Testis (tissue), 3 donors: Measurements from ENCODE around the gene GRIA1. TPM values are rescaled to one million over a fixed set of nuclear protein-coding genes. Genes with fewer than 3 reads are reported as not detected.

ENCODE experiments used
- DNase-seq: peaks from one replicate; pipeline ENCODE4 v3.0.0-alpha.2; 2019
- H3K27ac ChIP-seq, 2 donors: fragments of 200-600 bp; sonication (generic); one replicate each; pipeline ENCODE4 v1.5.1; 2019
- H3K27me3 ChIP-seq: fragments of 200-600 bp; sonication (generic); one replicate; pipeline ENCODE4 v1.5.1; 2019
- H3K36me3 ChIP-seq: fragments of 200-600 bp; sonication (generic); one replicate; pipeline ENCODE4 v1.5.1; 2017; ENCODE audit warnings: low read depth; ENCODE audit errors: missing control alignments
- H3K4me1 ChIP-seq: fragments of 200-600 bp; sonication (generic); one replicate; pipeline ENCODE4 v1.5.1; 2019
- H3K4me3 ChIP-seq, 2 donors: fragments of 200-600 bp; sonication (generic); one replicate each; pipeline ENCODE4 v1.5.1; 2017 to 2019
- H3K9me3 ChIP-seq: fragments of 200-600 bp; sonication (generic); one replicate; pipeline ENCODE4 v1.5.1; 2017
- POLR2A ChIP-seq: fragments of 450-650 bp; IDR thresholded peaks from one replicate; pipeline ENCODE4 v1.6.1; 2017; ENCODE audit warnings: antibody characterized with exemption, mild to moderate bottlenecking, moderate library complexity
- WGBS, 2 donors: methylation state at CpG; one replicate each; pipeline ENCODE4 v1.1.5; 2018; 5-methylcytosine and 5-hydroxymethylcytosine counted together
- intact Hi-C: fragments of 100-400 bp; cut with DNase I; formaldehyde crosslinking; loops from one replicate; pipeline ENCODE4 v1.15.1; 2023; ENCODE audit warnings: low total_unique reads
- polyA plus RNA-seq: library from polyadenylated mRNA; stranded (reverse); fragments of 350-450 nt; fragmentation: Illumina TruSeq; extraction: RNeasy Lipid Tissue Mini Kit (QIAGEN cat#74804); gene quantifications from one replicate; pipeline ENCODE4 v1.2.3, GENCODE V29; 2014; ENCODE audit warnings: low read depth, low replicate concordance; ENCODE audit not compliant: insufficient read depth
- total RNA-seq, 2 donors: library from RNA; depleted of rRNA; stranded (reverse); fragments of >200 nt; gene quantifications; one replicate each; pipeline ENCODE4 v1.2.3, GENCODE V29; 2016
- TF ChIP-seq, protein P1 (sequence below), 3 experiments: fragments of 450-650 bp in 2 of 3; fragments of 200-600 bp in 1 of 3; sonication (generic) in 1 of 3; IDR thresholded peaks; one replicate each; pipeline ENCODE4 v1.5.1; 2016 to 2019; ENCODE audit warnings: antibody characterized with exemption in 3 of 3, mild to moderate bottlenecking in 2 of 3, moderate library complexity in 1 of 3

The GRIA1 gene
- total and polyA plus RNA-seq, 3 donors from 2014 or later: 0.93 to 5.4 (median 3.5) TPM

DNA sequence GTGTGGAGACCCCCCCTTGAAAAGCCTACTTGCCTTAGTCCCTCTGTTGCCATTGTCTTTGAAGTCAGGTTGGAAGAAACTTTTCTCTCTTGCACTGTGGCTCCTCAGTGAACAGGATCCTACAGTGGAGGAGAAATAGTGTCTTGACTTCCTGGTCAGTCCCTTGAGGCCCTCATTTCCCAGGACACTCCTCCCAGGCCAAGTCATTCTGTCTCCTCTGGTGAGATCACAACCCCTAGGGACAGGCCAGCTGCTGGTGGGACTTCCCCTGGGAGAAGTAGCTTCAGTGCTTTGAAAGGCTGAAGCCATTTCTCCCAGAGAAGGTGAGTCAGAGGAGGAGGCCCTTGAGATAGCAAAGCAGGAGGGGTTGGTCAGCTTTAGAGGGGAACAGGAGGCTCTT is 10.1 kb upstream of the GRIA1 start:
- intact Hi-C loops: no loop called here
- DNase-seq: no peak
- no peak overlapping the region for H3K4me3 ChIP-seq
- H3K36me3 ChIP-seq: no peaks in the 10 kb centered on the region
- no peaks in the 10 kb centered on the region for H3K4me1 ChIP-seq
- H3K9me3 ChIP-seq: no peaks in the 10 kb centered on the region
- no peak for TF ChIP-seq POLR2A
- TF ChIP-seq, protein P1, sequence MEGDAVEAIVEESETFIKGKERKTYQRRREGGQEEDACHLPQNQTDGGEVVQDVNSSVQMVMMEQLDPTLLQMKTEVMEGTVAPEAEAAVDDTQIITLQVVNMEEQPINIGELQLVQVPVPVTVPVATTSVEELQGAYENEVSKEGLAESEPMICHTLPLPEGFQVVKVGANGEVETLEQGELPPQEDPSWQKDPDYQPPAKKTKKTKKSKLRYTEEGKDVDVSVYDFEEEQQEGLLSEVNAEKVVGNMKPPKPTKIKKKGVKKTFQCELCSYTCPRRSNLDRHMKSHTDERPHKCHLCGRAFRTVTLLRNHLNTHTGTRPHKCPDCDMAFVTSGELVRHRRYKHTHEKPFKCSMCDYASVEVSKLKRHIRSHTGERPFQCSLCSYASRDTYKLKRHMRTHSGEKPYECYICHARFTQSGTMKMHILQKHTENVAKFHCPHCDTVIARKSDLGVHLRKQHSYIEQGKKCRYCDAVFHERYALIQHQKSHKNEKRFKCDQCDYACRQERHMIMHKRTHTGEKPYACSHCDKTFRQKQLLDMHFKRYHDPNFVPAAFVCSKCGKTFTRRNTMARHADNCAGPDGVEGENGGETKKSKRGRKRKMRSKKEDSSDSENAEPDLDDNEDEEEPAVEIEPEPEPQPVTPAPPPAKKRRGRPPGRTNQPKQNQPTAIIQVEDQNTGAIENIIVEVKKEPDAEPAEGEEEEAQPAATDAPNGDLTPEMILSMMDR (IDR thresholded peaks at IDR 0.05): no peak
- H3K27ac ChIP-seq: no peak overlapping the region
- H3K27me3 ChIP-seq: no peaks in the 10 kb centered on the region

DNA sequence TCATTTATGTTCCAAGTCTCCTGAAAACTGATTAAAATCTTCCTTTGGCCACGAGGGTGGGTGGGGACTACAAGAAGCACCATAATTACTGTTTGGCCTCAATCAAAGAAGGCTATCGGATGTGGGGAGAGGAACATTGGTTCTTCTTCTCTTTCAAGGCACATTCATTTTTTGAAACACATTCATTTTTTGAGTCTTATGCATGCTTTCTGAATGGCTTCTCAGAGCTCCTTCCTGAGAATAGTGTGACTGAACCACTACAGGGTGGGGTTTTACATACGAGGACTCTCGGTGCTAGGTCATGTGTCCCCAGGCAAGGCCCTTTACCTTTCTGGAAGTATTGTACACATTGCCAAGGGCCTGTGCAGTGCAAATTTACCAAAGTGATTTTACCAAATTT is 7.0 kb upstream of the GRIA1 start:
- 84 to 88% methylated on average over 4 of the region's 4 CpGs for WGBS, 2 donors

GRCh38 chr5:153485641-153486040 is 4.8 kb upstream of the GRIA1 start:
- TF ChIP-seq, protein P1 (IDR thresholded peaks at IDR 0.05): no peak
- TF ChIP-seq POLR2A: no peak
- DNase-seq: no peak
- 71 to 87% methylated on average over 2 of the region's 2 CpGs for WGBS, 2 donors
- H3K4me3 ChIP-seq: no peak overlapping the region
- H3K36me3 ChIP-seq: no peaks in the 10 kb centered on the region
- H3K4me1 ChIP-seq: peaks cover 6% of the 10 kb centered on the region
- H3K9me3 ChIP-seq: no peaks in the 10 kb centered on the region
- no peak overlapping the region for H3K27ac ChIP-seq
- intact Hi-C loops: no loop called here
- no peaks in the 10 kb centered on the region for H3K27me3 ChIP-seq

More for the DNA sequence above, 7.0 kb upstream of the GRIA1 start:
- no peaks in the 10 kb centered on the region for H3K36me3 ChIP-seq
- no peaks in the 10 kb centered on the region for H3K4me1 ChIP-seq
- no peak overlapping the region for H3K4me3 ChIP-seq
- H3K27me3 ChIP-seq: no peaks in the 10 kb centered on the region
- TF ChIP-seq POLR2A: no peak
- TF ChIP-seq, protein P1 (IDR thresholded peaks at IDR 0.05): no peak
- no peak for DNase-seq
- intact Hi-C loops: no loop called here
- no peak overlapping the region for H3K27ac ChIP-seq
- H3K9me3 ChIP-seq: no peaks in the 10 kb centered on the region

GRCh38 chr5:153486771-153487170 is 3.7 kb upstream of the GRIA1 start:
- Histone ChIP-seq H3K4me3 (no peak overlapping the region), H3K9me3 (no peaks in the 10 kb centered on the region), H3K36me3 (no peaks in the 10 kb centered on the region), H3K27me3 (no peaks in the 10 kb centered on the region), H3K4me1 (peaks cover 10% of the 10 kb centered on the region), H3K27ac (no peak overlapping the region)
- DNase-seq: no peak
- 50 to 62% methylated on average over 2 of the region's 2 CpGs for WGBS, 2 donors
- no peak for TF ChIP-seq POLR2A
- TF ChIP-seq, protein P1 (IDR thresholded peaks at IDR 0.05): no peak
- intact Hi-C loops: no loop called here

- no peaks in the 10 kb centered on the region for H3K9me3 ChIP-seq
- no peaks in the 10 kb centered on the region for H3K27me3 ChIP-seq
- no peaks in the 10 kb centered on the region for H3K36me3 ChIP-seq
- intact Hi-C loops: no loop called here
- 67 to 71% methylated on average over 3 of the region's 3 CpGs for WGBS, 2 donors
- H3K4me3 ChIP-seq: no peak overlapping the region
- TF ChIP-seq POLR2A: no peak
- TF ChIP-seq, protein P1 (IDR thresholded peaks at IDR 0.05): no peak
- peaks cover 10% of the 10 kb centered on the region for H3K4me1 ChIP-seq
- no peak for DNase-seq
- H3K27ac ChIP-seq: no peak overlapping the region
Measured at GRCh38 chr5:153489611-153490010, 859 bp upstream of the GRIA1 start.
